ENCODE data around the gene OR4C3.
"Not testable (repeated sequence)": the region's sequence is repeated elsewhere in the genome, so short reads cannot be mapped to it uniquely, and the experiment has no call there.

Gene OR4C3

DNA sequence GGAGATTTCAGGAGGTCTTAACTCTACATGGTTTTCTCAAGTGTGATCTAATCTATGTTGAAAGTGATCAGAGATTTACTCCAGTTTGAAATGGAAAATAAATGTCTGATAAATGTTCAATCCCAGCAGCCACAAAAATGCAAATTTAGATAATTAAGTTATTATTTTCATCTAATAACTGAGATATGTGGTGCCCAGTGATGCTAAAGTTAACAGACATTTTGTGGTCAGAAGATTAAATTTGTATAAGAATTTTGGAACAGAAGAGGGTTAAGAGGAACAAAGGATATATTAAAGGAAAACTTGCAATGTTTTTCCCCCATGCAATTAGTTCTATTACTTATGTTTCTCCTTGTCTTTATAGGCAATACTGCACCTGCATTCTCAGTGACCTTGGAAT is at the start of gene OR4C3:
TSS of gene OR4C3 (plus strand) at position 301 of the 400 bp plus-strand sequence. CDS start 102 bp downstream, outside the sequence.
- not testable (repeated sequence) for DNase-seq

DNA sequence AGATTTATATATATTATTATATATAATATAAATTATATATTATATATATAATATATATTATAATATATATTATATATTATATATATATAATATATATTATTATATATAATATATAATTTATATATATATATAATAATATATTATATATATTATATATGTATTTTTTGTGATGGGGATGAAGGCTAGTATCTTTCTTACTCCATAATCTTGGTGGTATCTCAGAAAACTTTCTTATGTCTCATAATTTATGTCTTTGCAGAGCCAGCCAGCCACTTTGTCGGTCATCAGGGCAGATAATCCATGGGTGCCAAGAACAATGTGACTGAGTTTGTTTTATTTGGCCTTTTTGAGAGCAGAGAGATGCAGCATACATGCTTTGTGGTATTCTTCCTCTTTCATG is 18.8 kb upstream of the OR4C3 start, which contains the start of gene OR4S1:
TSS of gene OR4S1 (plus strand) at position 301 of the 400 bp plus-strand sequence. CDS start at position 301, 0 bp downstream.
- DNase-seq = no peak

DNA sequence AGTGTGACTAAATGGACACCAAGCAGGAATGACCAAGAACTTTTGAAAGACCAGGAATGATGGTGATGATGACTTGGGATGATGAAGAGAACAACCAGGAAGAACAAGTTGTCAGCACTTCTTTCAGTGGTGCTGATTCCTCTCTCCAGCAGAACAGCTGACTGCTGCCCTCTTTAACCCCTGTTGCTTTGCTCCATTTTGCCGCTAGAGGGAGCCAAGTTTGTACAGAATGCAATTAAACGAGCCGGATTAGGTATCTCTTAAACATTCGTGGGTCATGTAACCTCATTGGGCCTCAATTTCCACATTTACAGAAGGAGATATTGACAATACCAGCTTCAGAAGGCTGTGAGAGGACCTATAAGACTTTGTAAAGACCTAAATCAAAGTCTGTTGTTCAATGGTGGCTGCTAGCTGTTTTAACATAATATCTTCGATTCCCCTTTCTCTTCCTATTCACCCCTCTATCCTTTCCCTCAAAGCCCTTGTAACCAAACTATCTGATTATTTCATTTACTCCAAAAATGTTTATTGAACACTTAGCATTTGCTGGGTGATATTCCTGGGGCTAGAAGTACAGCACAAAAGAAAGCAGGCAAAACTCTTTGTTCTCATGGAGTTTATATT is 16.8 kb upstream of the OR4C3 start:
- peak; percentile 39 to 71 for DNase-seq

DNA sequence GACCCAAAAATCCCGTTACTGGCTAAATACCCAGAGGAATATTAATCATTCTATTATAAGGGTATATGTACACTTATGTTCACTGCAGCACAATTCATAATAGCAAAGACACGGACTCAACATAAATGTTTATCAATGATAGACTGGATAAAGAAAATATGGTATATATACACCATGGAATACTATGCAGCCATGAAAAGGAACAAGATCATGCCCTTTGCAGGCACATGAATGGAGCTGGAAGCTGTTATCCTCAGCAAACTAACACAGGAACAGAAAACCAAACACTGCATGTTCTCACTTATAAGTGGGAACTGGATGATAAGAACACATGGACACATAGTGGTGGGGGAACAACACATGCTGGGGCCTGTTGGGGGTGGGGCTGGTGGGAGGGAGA is 11.1 kb upstream of the OR4C3 start:
- DNase-seq = not testable (repeated sequence)

DNA sequence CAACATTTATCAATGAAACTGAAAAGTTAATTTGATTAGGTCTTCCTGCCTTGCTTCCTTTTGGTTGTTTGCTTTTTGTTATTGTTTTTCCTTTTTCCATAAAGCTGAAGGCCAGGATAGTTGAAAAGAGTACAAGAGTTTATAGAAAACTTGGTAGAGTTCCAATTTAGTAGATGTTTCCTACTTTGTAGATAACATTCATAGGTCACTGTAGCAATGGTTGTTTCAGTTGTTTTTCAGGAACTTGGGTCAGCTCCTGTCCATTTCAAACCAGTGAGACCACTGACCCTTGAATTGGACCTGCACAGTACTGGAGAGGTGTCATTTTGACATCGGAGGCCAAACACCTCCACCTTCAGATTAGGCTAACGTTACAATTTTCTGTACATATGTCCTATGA is 4.9 kb upstream of the OR4C3 start:
- DNase-seq = not testable (repeated sequence)

DNA sequence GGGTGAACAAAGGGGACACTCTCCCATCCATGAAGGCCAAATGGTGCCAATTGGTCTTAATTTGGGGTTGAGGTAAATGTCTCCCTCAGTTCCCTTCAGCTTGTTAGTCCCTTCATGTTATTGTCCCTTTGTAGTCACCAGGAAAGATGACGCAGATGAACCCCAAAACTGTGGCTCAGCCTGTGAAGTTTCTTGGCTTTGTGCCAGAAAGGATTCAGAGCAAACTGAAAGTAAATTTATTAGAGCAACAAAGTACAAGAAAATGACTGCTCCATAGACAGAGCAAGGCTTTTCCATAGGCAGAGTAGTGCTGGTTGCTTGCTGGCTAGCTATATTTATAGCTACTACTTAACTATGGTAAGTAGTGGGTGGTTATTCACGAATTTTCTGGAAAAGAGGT is 16.7 kb downstream of the OR4C3 start:
- peak in 1 of 2 donors; percentile 50 for DNase-seq

DNA sequence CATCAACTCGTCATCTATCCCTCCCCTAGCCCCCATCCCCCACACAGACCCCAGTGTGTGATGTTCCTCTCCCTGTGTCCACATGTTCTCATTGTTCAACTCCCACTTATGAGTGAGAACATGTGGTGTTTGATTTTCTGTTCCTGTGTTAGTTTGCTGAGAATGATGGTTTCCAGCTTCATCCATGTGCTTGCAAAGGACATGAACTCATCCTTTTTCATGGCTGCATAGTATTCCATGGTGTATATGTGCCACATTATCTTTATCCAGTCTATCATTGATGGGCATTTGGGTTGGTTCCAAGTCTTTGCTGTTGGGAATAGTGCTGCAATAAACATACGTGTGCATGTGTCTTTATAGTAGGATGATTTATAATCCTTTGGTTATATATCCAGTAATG is 17.8 kb downstream of the OR4C3 start:
- DNase-seq = not testable (repeated sequence)

DNA sequence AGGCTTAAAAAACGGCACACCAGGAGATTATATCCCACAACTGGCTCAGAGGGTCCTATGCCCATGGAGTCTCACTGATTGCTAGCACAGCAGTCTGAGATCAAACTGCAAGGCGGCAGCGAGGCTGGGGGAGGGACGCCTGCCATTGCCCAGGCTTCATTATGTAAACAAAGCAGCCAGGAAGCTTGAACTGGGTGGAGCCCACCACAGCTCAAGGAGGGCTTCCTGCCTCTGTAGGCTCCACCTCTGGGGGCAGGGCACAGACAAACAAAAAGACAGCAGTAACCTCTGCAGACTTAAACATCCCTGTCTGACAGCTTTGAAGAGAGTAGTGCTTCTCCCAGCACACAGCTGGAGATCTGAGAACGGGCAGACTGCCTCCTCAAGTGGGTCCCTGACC is 21.6 kb downstream of the OR4C3 start:
- DNase-seq = peak in 1 of 2 donors; percentile 29

DNA sequence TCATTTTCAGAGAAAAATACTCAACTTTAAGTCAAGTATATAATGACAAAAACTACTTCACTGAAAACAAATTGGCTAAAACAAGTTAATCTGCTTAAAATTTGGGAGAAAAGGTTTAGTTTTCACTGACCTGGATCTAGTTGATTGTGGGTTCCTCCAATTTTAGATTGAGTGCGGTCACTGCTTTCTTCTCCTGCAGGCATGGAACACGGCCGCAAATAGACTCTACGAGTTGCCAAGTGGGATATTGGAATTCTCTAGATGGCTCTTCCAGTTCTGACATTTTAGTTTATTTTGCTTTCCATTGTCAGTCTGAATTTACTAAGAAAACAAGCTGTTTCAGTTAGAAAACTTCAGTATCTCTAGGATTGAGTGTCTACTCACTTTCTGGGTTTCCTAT is 29.3 kb downstream of the OR4C3 start:
- DNase-seq = no peak

DNA sequence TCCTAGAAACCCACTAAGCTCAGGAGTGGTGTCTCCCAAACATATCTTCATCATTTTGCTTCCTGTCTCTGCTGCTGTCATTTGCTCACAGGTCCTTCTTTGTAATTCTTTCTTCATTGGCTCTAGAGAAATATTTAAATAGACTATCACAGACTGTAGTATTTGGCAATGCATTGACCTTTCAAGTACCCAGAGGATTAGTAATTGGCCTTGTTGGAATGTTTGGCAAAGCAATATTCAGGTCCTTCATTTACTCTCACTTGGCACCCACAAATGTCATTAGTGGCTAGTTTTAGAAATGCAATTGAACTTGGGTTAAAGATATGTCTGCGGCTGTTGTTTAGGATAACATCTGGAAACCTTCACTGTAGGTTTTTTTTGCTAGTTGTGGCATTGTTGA is 30.0 kb downstream of the OR4C3 start:
- no peak for DNase-seq

DNA sequence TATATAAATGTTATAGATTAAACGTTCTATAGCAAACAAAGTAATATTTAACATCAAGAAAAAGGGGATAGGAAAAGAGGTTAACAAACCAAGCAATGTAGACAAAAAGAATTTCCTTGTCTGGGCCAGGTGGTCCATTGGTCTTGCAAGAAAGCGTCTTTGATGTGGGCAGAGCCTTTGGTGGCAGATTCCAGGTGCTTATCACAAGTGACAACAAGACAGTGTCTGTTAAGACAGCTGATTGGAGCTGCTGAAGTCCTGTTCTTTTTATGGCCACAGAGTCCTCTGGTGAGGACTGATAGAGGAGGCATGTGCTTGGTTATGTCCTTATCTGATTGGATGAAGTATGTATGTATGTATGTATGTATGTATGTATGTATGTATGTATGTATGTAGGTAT is 36.6 kb downstream of the OR4C3 start:
- DNase-seq = not testable (repeated sequence)

DNA sequence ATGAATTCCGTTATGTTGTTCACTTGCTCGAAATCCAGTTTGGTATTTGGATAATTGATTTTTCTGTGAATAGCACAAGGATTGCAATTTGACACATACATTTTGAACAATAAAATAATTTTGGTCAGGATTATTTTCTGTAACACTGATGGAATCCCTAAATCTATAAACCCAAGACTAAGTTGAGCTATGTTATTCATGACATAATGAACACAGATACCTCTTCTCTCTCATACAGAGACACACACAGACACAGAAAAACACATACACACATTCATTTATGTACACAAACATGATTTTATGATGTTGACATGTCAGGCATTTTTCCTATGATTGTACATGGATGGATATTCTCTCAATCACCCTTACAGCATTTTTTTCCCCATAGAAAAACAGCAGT is 41.6 kb downstream of the OR4C3 start, which contains the start of gene OR4C5:
TSS of gene OR4C5 (minus strand) at position 101 of the 400 bp plus-strand sequence. CDS start at position 101, 0 bp downstream.
- DNase-seq = no peak

Measured in CD4-positive, alpha-beta T cell treated with Interleukin-1 beta for 1 hour (primary cell).